H1 (cell line): ENCODE data around the gene PRG2. TPM values are rescaled to one million over a fixed set of nuclear protein-coding genes. Genes with fewer than 3 reads are reported as not detected.

Source experiments
- GABPA ChIP-seq: IDR thresholded peaks from 2 replicates; pipeline ENCODE4 v1.6.1; 2011; ENCODE audit warnings: mild to moderate bottlenecking, low read length, moderate library complexity, borderline replicate concordance; ENCODE audit not compliant: insufficient read depth
- NRF1 ChIP-seq: IDR thresholded peaks from 2 replicates; pipeline ENCODE4 v1.6.1; 2011; ENCODE audit warnings: mild to moderate bottlenecking, low read depth, low read length, improper control_type of control experiment
- RAD21 ChIP-seq, 2 experiments: IDR thresholded peaks in 1 of 2; conservative IDR thresholded peaks in 1 of 2; 2 replicates each; pipeline ENCODE4 v1.6.1; 2011; ENCODE audit warnings: low read depth in 2 of 2, low read length in 2 of 2, improper control_type of control experiment in 1 of 2, inconsistent platforms in 1 of 2, mild to moderate bottlenecking in 1 of 2, moderate library complexity in 1 of 2
- polyA plus RNA-seq, 7 experiments: library from polyadenylated mRNA; depleted of rRNA in 3 of 7; stranded (reverse) in 5 of 7; unstranded in 2 of 7; fragments of >200 nt in 5 of 7; fragments of 200-250 nt in 2 of 7; gene quantifications; 1 replicate in 5 of 7; 2 replicates in 1 of 7; 4 replicates in 1 of 7; pipeline versions ENCODE4 v1.2.1 to v1.2.3, GENCODE V29; 2011 to 2013; ENCODE audit warnings: missing spikeins in 2 of 7, mixed read lengths in 2 of 7
- total RNA-seq: library from RNA; stranded (reverse); fragmentation: NEBNext Ultra II Directional; extraction: Animal tissue kit (Norgen Biotek cat#: 25700); gene quantifications from 2 replicates; pipeline ENCODE4 v1.2.1, GENCODE V29; 2021
- TF ChIP-seq, protein P1 (sequence below): IDR thresholded peaks from 2 replicates; pipeline ENCODE4 v1.6.1; 2012; ENCODE audit warnings: inconsistent platforms

PRG2 gene
- total and polyA plus RNA-seq, 2 of the 8 experiments (the other 6 are each of a cell fraction or from before 2014, with no cell fraction given): 0.32 TPM; not detected in 1

DNA sequence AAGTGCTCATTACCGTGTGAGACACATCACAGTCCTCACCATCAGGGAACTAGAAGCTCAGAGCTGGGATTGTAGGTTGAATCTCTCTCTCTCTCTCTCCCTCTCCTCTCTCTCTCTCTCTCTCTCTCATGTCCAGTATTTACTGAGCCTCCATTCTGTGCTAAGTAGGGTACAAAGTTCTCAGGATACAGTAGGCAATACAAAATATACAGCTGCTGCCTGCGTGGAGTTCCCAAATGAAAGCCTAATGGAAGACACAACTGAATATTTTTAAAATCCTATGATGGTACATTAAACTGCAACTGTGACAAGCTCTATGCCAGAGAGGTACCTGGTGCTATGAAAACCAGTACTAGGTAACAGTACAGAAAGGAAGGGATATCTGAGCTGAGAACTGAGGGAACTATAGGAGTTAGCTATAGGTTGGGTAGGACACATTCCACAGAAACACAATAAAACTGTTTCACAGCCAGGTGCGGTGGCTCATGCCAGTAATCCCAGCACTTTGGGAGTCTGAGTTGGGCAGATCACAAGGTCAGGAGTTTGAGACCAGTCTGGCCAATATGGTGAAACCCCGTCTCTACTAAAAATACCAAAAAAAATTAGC, 9.6 kb upstream of the PRG2 start (continued):
- TF ChIP-seq GABPA (no peak), NRF1 (no peak), RAD21 (IDR thresholded peaks at IDR 0.05 in 1 of 2, conservative IDR thresholded peaks at IDR 0.05 in 1 of 2; ENCODE audit: low read depth in 2 of 2, low read length in 2 of 2) (no peak)
- TF ChIP-seq, protein P1, sequence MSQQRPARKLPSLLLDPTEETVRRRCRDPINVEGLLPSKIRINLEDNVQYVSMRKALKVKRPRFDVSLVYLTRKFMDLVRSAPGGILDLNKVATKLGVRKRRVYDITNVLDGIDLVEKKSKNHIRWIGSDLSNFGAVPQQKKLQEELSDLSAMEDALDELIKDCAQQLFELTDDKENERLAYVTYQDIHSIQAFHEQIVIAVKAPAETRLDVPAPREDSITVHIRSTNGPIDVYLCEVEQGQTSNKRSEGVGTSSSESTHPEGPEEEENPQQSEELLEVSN: no peak
